Endothelial cell of umbilical vein (primary cell): ENCODE results near the gene SLC25A21. TPM values are rescaled to one million over a fixed set of nuclear protein-coding genes. Genes with fewer than 3 reads are reported as not detected.

ENCODE experiments used
- BruUV-seq: library from RNA; stranded (reverse); fragments of 400-500 nt; replicated peaks from 2 replicates; lab custom pipeline; 2021; lab: Mats Ljungman, UMichigan
- CTCF ChIA-PET: fragments of 300-600, 350-600 bp; sonication (Branson Sonifier 250); formaldehyde crosslinking; loops from one replicate; lab custom pipeline; 2021; ENCODE audit warnings: antibody characterized with exemption, inconsistent platforms; lab: Charles Lee
- POLR2A ChIA-PET: fragments of 300-600, 350-600 bp; sonication (Branson Sonifier 250); formaldehyde crosslinking; loops from one replicate; lab custom pipeline; 2021; ENCODE audit warnings: antibody characterized with exemption, inconsistent platforms; lab: Charles Lee
- DNase-seq: peaks from one replicate; pipeline ENCODE4 v3.0.0-alpha.2; 2011; ENCODE audit warnings: low read depth, low spot score
- FAIRE-seq: peaks from 2 replicates; lab custom pipeline; 2011; peaks lifted over from hg19 to GRCh38; lab: Jason Lieb, UNC
- H2AFZ ChIP-seq: 2 replicates; pipeline ENCODE4 v1.6.0; 2012; ENCODE audit warnings: low read depth, low read length, control low read depth, inconsistent platforms
- H3K27ac ChIP-seq: 2 replicates; pipeline ENCODE4 v1.5.1; 2011; ENCODE audit warnings: low read depth, mild to moderate bottlenecking, control low read depth, low read length, moderate library complexity; ENCODE audit not compliant: insufficient read depth
- H3K27me3 ChIP-seq, 2 experiments: 2 replicates each; pipeline versions ENCODE4 v1.6.0 to v1.6.1; 2011; ENCODE audit warnings: low read length in 2 of 2, mixed read lengths in 1 of 2; ENCODE audit not compliant: control insufficient read depth in 2 of 2, insufficient read depth in 2 of 2
- H3K36me3 ChIP-seq, 2 experiments: 2 replicates in 1 of 2; 3 replicates in 1 of 2; pipeline ENCODE4 v1.5.1; 2011; ENCODE audit warnings: low read length in 2 of 2, mild to moderate bottlenecking in 1 of 2, moderate library complexity in 1 of 2; ENCODE audit not compliant: control insufficient read depth in 2 of 2, insufficient read depth in 2 of 2; ENCODE audit errors: extremely low read depth in 1 of 2
- H3K4me1 ChIP-seq: 3 replicates; pipeline ENCODE4 v1.5.1; 2011; ENCODE audit warnings: mild to moderate bottlenecking, low read length; ENCODE audit not compliant: control insufficient read depth, insufficient read depth; ENCODE audit errors: extremely low read depth
- H3K4me2 ChIP-seq: 2 replicates; pipeline ENCODE4 v1.6.1; 2011; ENCODE audit warnings: low read length, control low read depth, mixed read lengths; ENCODE audit not compliant: insufficient read depth
- H3K4me3 ChIP-seq, 3 experiments: fragments of 200-600 bp in 1 of 3; sonication (generic), shearing (Covaris generic) in 1 of 3; replicated peaks in 1 of 3; 2 replicates each; pipeline ENCODE4 v1.5.1; 2011 to 2016; ENCODE audit warnings: control low read depth in 3 of 3, low read length in 3 of 3, mild to moderate bottlenecking in 2 of 3, inconsistent platforms in 1 of 3, low read depth in 1 of 3, moderate library complexity in 1 of 3; ENCODE audit not compliant: insufficient read depth in 1 of 3
- H3K79me2 ChIP-seq: 2 replicates; pipeline ENCODE4 v1.6.0; 2012; ENCODE audit warnings: low read length, inconsistent platforms; ENCODE audit not compliant: control insufficient read depth, insufficient read depth
- H3K9ac ChIP-seq: replicated peaks from 2 replicates; pipeline ENCODE3; 2011; ENCODE audit warnings: low read length, control low read depth; ENCODE audit not compliant: insufficient read depth; ENCODE audit errors: extremely low read depth
- H3K9me1 ChIP-seq: replicated peaks from 3 replicates; pipeline ENCODE4 v1.6.0; 2011; ENCODE audit warnings: mild to moderate bottlenecking, low read length; ENCODE audit not compliant: control insufficient read depth, insufficient read depth; ENCODE audit errors: extremely low read depth
- H3K9me3 ChIP-seq: replicated peaks from 2 replicates; pipeline ENCODE4 v1.5.1; 2012; ENCODE audit warnings: low read length, inconsistent platforms; ENCODE audit not compliant: control insufficient read depth, insufficient read depth
- H4K20me1 ChIP-seq: replicated peaks from 2 replicates; pipeline ENCODE3; 2011; ENCODE audit warnings: mild to moderate bottlenecking, low read length; ENCODE audit not compliant: control insufficient read depth, insufficient read depth; ENCODE audit errors: extremely low read depth
- CTCF ChIP-seq, 2 donors: IDR thresholded peaks; 1 replicate in 1 of 2; 2 replicates in 1 of 2; pipeline ENCODE4 v1.5.1; 2011; ENCODE audit warnings: low read length in 2 of 2, mild to moderate bottlenecking in 2 of 2, moderate library complexity in 2 of 2, control low read depth in 1 of 2, inconsistent platforms in 1 of 2, low read depth in 1 of 2; ENCODE audit not compliant: insufficient read depth in 1 of 2; ENCODE audit errors: extremely low read depth in 1 of 2
- EZH2 ChIP-seq: IDR thresholded peaks from 2 replicates; pipeline ENCODE4 v1.6.1; 2012; ENCODE audit warnings: borderline replicate concordance, low read depth, mild to moderate bottlenecking, moderate library complexity, low read length, inconsistent platforms; ENCODE audit not compliant: severe bottlenecking
- FOS ChIP-seq: IDR thresholded peaks from 2 replicates; pipeline ENCODE4 v1.6.1; 2011; ENCODE audit warnings: mild to moderate bottlenecking, low read length, moderate library complexity, borderline replicate concordance; ENCODE audit not compliant: insufficient read depth
- GATA2 ChIP-seq: IDR thresholded peaks from 2 replicates; pipeline ENCODE4 v1.7.0; 2011; ENCODE audit warnings: low read depth, mild to moderate bottlenecking, moderate library complexity, mixed read lengths, low read length; ENCODE audit not compliant: insufficient read length, insufficient read depth
- JUN ChIP-seq: IDR thresholded peaks from 2 replicates; pipeline ENCODE4 v1.6.1; 2011; ENCODE audit warnings: borderline replicate concordance, low read depth; ENCODE audit not compliant: insufficient read length, insufficient read depth
- MAX ChIP-seq: IDR thresholded peaks from 2 replicates; pipeline ENCODE4 v1.6.1; 2011; ENCODE audit not compliant: insufficient read depth, insufficient read length
- MYC ChIP-seq: IDR thresholded peaks from one replicate; pipeline ENCODE4 v1.6.1; 2011; ENCODE audit warnings: mild to moderate bottlenecking, low read depth, low read length
- POLR2A ChIP-seq: IDR thresholded peaks from 2 replicates; pipeline ENCODE4 v1.6.1; 2012; ENCODE audit warnings: low read depth, mild to moderate bottlenecking, control low read depth, low read length
- POLR2AphosphoS5 ChIP-seq: IDR thresholded peaks from 2 replicates; pipeline ENCODE4 v1.6.1; 2012; ENCODE audit warnings: low read depth, mild to moderate bottlenecking, control low read depth, low read length, moderate library complexity; ENCODE audit not compliant: insufficient read depth
- dilution Hi-C: fragments of 300-500 bp; cut with MboI; formaldehyde crosslinking; loops from one replicate; pipeline ENCODE4 v1.15.0; 2019; ENCODE audit warnings: low sequenced_read_pairs; ENCODE audit not compliant: extremely low pct_ligation_motif_present
- intact Hi-C: fragments of 100-400 bp; cut with micrococcal nuclease; formaldehyde crosslinking; loops from one replicate; pipeline ENCODE4 v1.10.0; 2022
- polyA plus RNA-seq, 4 experiments: library from polyadenylated mRNA; depleted of rRNA in 3 of 4; stranded (reverse) in 3 of 4; unstranded in 1 of 4; fragments of >200 nt; gene quantifications; 2 replicates each; pipeline versions ENCODE4 v1.2.1 to v1.2.3, GENCODE V29; 2011 to 2012; ENCODE audit warnings: missing spikeins in 1 of 4
- total RNA-seq: library from RNA; stranded (reverse); gene quantifications from 2 replicates; pipeline ENCODE4 v1.2.3, GENCODE V29; 2021

Gene SLC25A21
- total and polyA plus RNA-seq, 2 donors (not counting 3 experiments of a cell fraction or from before 2014, with no cell fraction given) = 0.98 to 1.4 TPM

GRCh38 chr14:36827861-36828260 is 344.5 kb downstream of the SLC25A21 start:
- dilution Hi-C loops = no loop called here
- Histone ChIP-seq H3K9me1 (no peaks in the 10 kb centered on the region), H3K79me2 (no peaks in the 10 kb centered on the region), H3K4me3 (no peak overlapping the region), H4K20me1 (no peaks in the 10 kb centered on the region), H3K4me1 (no peaks in the 10 kb centered on the region), H2AFZ (no peak overlapping the region), H3K36me3 (no peaks in the 10 kb centered on the region), H3K9me3 (no peaks in the 10 kb centered on the region), H3K27me3 (peaks cover 0 to 4% of the 10 kb centered on the region in 2 experiments), H3K27ac (no peak overlapping the region), H3K4me2 (no peak overlapping the region), H3K9ac (no peak overlapping the region)
- BruUV-seq = no TSS peak
- no peak for TF ChIP-seq POLR2A
- TF ChIP-seq MAX = no peak
- TF ChIP-seq GATA2 = no peak
- TF ChIP-seq POLR2AphosphoS5 = no peak
- TF ChIP-seq EZH2 = no peak
- TF ChIP-seq JUN = no peak
- no peak for TF ChIP-seq CTCF (IDR thresholded peaks at IDR 0.05; ENCODE audit: extremely low read depth in 1 of 2, insufficient read depth in 1 of 2, low read depth in 1 of 2, low read length in 2 of 2)
- no peak for TF ChIP-seq FOS
- TF ChIP-seq MYC = no peak
- FAIRE-seq (no peak), DNase-seq (no peak)
- POLR2A ChIA-PET = no interaction called here
- CTCF ChIA-PET = no interaction called here
- intact Hi-C loops = no loop called here
